Panc1 (cell line): ENCODE measurements around the gene MEGF10.

Experiments used
- POLR2AphosphoS5 ChIP-seq: IDR thresholded peaks from 2 replicates; pipeline ENCODE4 v1.6.1; 2012; ENCODE audit warnings: mild to moderate bottlenecking, low read depth, low read length, moderate library complexity
- REST ChIP-seq, 2 experiments: IDR thresholded peaks; 2 replicates each; pipeline ENCODE4 v1.6.1; 2011 to 2012; ENCODE audit warnings: low read depth in 2 of 2, control low read depth in 1 of 2, low read length in 1 of 2, mild to moderate bottlenecking in 1 of 2, moderate library complexity in 1 of 2; ENCODE audit not compliant: insufficient read depth in 1 of 2

GRCh38 chr5:127431977-127432585 is 141.5 kb downstream of the MEGF10 start:
- TF ChIP-seq REST (IDR thresholded peaks at IDR 0.05; ENCODE audit: insufficient read depth in 1 of 2, low read depth in 2 of 2, low read length in 1 of 2) (no peak), POLR2AphosphoS5 (no peak)
